IMR-90 (cell line): ENCODE results near the gene ALOXE3. TPM values are rescaled to one million over a fixed set of nuclear protein-coding genes. Genes with fewer than 3 reads are reported as not detected.

Source experiments
- ATAC-seq: fragments of 200-7000 bp; cut with Tn5 transposase; 2 replicates; pipeline ENCODE4 v1.9.1; 2020; ENCODE audit warnings: low read depth, mild to moderate bottlenecking, moderate library complexity
- BruUV-seq: library from RNA; stranded (reverse); fragments of 400-500 nt; replicated peaks from 2 replicates; lab custom pipeline; 2021; lab: Mats Ljungman, UMichigan
- CTCF ChIA-PET: fragments of 300-600 bp; formaldehyde crosslinking; extraction: SDS; loops from one replicate; lab custom pipeline; 2021; ENCODE audit warnings: antibody characterized with exemption; lab: Yijun Ruan, JAX
- POLR2A ChIA-PET: fragments of 300-600 bp; sonication (Branson Sonifier 250); formaldehyde crosslinking; loops from one replicate; lab custom pipeline; 2022; ENCODE audit warnings: antibody characterized with exemption; ENCODE audit not compliant: unreplicated experiment; lab: Charles Lee
- DNase-seq: peaks from one replicate; pipeline ENCODE4 v3.0.0; 2013
- H2AFZ ChIP-seq: replicated peaks from 2 replicates; pipeline ENCODE3; 2013; ENCODE audit warnings: low read length, mild to moderate bottlenecking; ENCODE audit not compliant: poor library complexity
- H2AK5ac ChIP-seq: 2 replicates; pipeline ENCODE4 v1.6.1; 2013; ENCODE audit warnings: low read depth, low read length, inconsistent platforms
- H2AK9ac ChIP-seq: replicated peaks from 2 replicates; pipeline ENCODE3; 2013; ENCODE audit warnings: mild to moderate bottlenecking, low read depth, low read length, moderate library complexity; ENCODE audit not compliant: poor library complexity
- H2BK120ac ChIP-seq: 2 replicates; pipeline ENCODE4 v1.6.1; 2013; ENCODE audit warnings: low read depth, low read length, inconsistent platforms
- H2BK15ac ChIP-seq: 3 replicates; pipeline ENCODE4 v1.6.1; 2013; ENCODE audit warnings: low read depth, low read length, inconsistent platforms
- H2BK20ac ChIP-seq: 2 replicates; pipeline ENCODE4 v1.6.1; 2013; ENCODE audit warnings: low read depth, mild to moderate bottlenecking, inconsistent platforms, low read length, moderate library complexity
- H2BK5ac ChIP-seq: 2 replicates; pipeline ENCODE4 v1.6.1; 2013; ENCODE audit warnings: mild to moderate bottlenecking, low read depth, low read length, inconsistent platforms; ENCODE audit not compliant: poor library complexity, severe bottlenecking
- H3K14ac ChIP-seq: replicated peaks from 2 replicates; pipeline ENCODE4 v1.6.1; 2013; ENCODE audit warnings: low read depth, low read length, inconsistent platforms
- H3K18ac ChIP-seq: 2 replicates; pipeline ENCODE4 v1.6.1; 2013; ENCODE audit warnings: low read depth, low read length, control low read depth
- H3K23ac ChIP-seq: 2 replicates; pipeline ENCODE4 v1.6.1; 2013; ENCODE audit warnings: low read depth, low read length, inconsistent platforms
- H3K27ac ChIP-seq: 2 replicates; pipeline ENCODE4 v1.5.1; 2013; ENCODE audit warnings: mild to moderate bottlenecking, control low read depth, low read length; ENCODE audit not compliant: insufficient read depth
- H3K27me3 ChIP-seq: 2 replicates; pipeline ENCODE4 v1.6.1; 2013; ENCODE audit warnings: low read length; ENCODE audit not compliant: control insufficient read depth, insufficient read depth
- H3K36me3 ChIP-seq: 2 replicates; pipeline ENCODE4 v1.6.1; 2013; ENCODE audit warnings: low read length, mixed read lengths; ENCODE audit not compliant: control insufficient read depth, insufficient read depth
- H3K4ac ChIP-seq: 2 replicates; pipeline ENCODE4 v1.6.1; 2013; ENCODE audit warnings: low read depth, low read length, inconsistent platforms
- H3K4me1 ChIP-seq: 2 replicates; pipeline ENCODE4 v1.6.1; 2013; ENCODE audit warnings: low read length, mixed read lengths; ENCODE audit not compliant: control insufficient read depth, insufficient read depth
- H3K4me2 ChIP-seq: 2 replicates; pipeline ENCODE4 v1.6.1; 2013; ENCODE audit warnings: low read depth, mild to moderate bottlenecking, control low read depth, low read length, moderate library complexity
- H3K4me3 ChIP-seq: 2 replicates; pipeline ENCODE4 v1.5.1; 2013; ENCODE audit warnings: low read depth, mild to moderate bottlenecking, control low read depth, low read length, moderate library complexity; ENCODE audit not compliant: insufficient read depth
- H3K56ac ChIP-seq: 2 replicates; pipeline ENCODE4 v1.6.1; 2013; ENCODE audit warnings: low read length, inconsistent platforms; ENCODE audit not compliant: insufficient read depth; ENCODE audit errors: extremely low read depth
- H3K79me1 ChIP-seq, 2 experiments: 2 replicates each; pipeline ENCODE4 v1.6.1; 2013; ENCODE audit warnings: low read length in 2 of 2, inconsistent platforms in 1 of 2, low read depth in 1 of 2
- H3K9ac ChIP-seq: 2 replicates; pipeline ENCODE4 v1.6.1; 2013; ENCODE audit warnings: low read depth, low read length, control low read depth
- H3K9me1 ChIP-seq: 2 replicates; pipeline ENCODE4 v1.6.1; 2013; ENCODE audit warnings: low read length, inconsistent platforms; ENCODE audit not compliant: insufficient read depth
- H3K9me3 ChIP-seq: 2 replicates; pipeline ENCODE4 v1.6.1; 2013; ENCODE audit warnings: low read length; ENCODE audit not compliant: control insufficient read depth, insufficient read depth
- H4K20me1 ChIP-seq: 2 replicates; pipeline ENCODE4 v1.6.1; 2013; ENCODE audit warnings: low read length, inconsistent platforms; ENCODE audit not compliant: insufficient read depth
- H4K5ac ChIP-seq: 2 replicates; pipeline ENCODE4 v1.6.1; 2013; ENCODE audit warnings: mild to moderate bottlenecking, low read depth, low read length, control low read depth
- H4K8ac ChIP-seq, 2 experiments: 2 replicates each; pipeline ENCODE4 v1.6.1; 2013; ENCODE audit warnings: low read depth in 2 of 2, low read length in 2 of 2, control low read depth in 1 of 2, inconsistent platforms in 1 of 2
- H4K91ac ChIP-seq: 2 replicates; pipeline ENCODE4 v1.6.1; 2013; ENCODE audit warnings: low read depth, low read length, inconsistent platforms; ENCODE audit not compliant: insufficient read depth
- CTCF ChIP-seq: conservative IDR thresholded peaks from 2 replicates; pipeline ENCODE4 v1.5.1; 2012; ENCODE audit warnings: mild to moderate bottlenecking, low read depth, low read length, improper control_type of control experiment
- FOS ChIP-seq: fragments of 150-350 bp; IDR thresholded peaks from 2 replicates; pipeline ENCODE4 v1.6.1; 2016; ENCODE audit warnings: low read depth, low read length
- MAZ ChIP-seq: IDR thresholded peaks from 2 replicates; pipeline ENCODE4 v1.6.1; 2012; ENCODE audit warnings: low read depth, mild to moderate bottlenecking, low read length, improper control_type of control experiment, moderate library complexity, borderline replicate concordance
- NFE2L2 ChIP-seq: fragments of 150-350 bp; IDR thresholded peaks from 2 replicates; pipeline ENCODE4 v1.6.1; 2016; ENCODE audit warnings: low read depth, mild to moderate bottlenecking, low read length
- POLR2A ChIP-seq: IDR thresholded peaks from 2 replicates; pipeline ENCODE4 v1.6.1; 2012; ENCODE audit warnings: mild to moderate bottlenecking, low read depth, low read length
- RAD21 ChIP-seq: IDR thresholded peaks from 2 replicates; pipeline ENCODE4 v1.6.1; 2012; ENCODE audit warnings: low read length, improper control_type of control experiment
- RCOR1 ChIP-seq: IDR thresholded peaks from 2 replicates; pipeline ENCODE4 v1.6.1; 2012; ENCODE audit warnings: mild to moderate bottlenecking, low read length, improper control_type of control experiment; ENCODE audit not compliant: insufficient replicate concordance
- SMC3 ChIP-seq: fragments of 150-350 bp; IDR thresholded peaks from 2 replicates; pipeline ENCODE4 v1.6.1; 2016; ENCODE audit warnings: low read depth, mild to moderate bottlenecking, antibody characterized with exemption, low read length, moderate library complexity
- WGBS, 2 experiments: methylation state at CpG; one replicate each; pipeline versions ENCODE4 v1.1.5 to v1.1.7; 2013; ENCODE audit warnings: missing lambda C conversion rate in 2 of 2; ENCODE audit not compliant: insufficient read length in 1 of 2; ENCODE audit errors: extremely low coverage in 2 of 2; 5-methylcytosine and 5-hydroxymethylcytosine counted together
- dilution Hi-C: fragments of 300-500 bp; cut with HindIII; formaldehyde crosslinking; loops from one replicate; pipeline ENCODE4 v1.14.3; 2018; ENCODE audit warnings: low sequenced_read_pairs; ENCODE audit not compliant: unreplicated experiment
- in situ Hi-C: fragments of 300-500 bp; cut with MboI; formaldehyde crosslinking; loops from 3 replicates; pipeline ENCODE4 v1.14.3; 2019; ENCODE audit warnings: low sequenced_read_pairs, inconsistent platforms, mixed read lengths
- intact Hi-C: fragments of 100-400 bp; cut with micrococcal nuclease; formaldehyde crosslinking; loops from 2 replicates; pipeline ENCODE4 v1.10.0; 2022
- polyA plus RNA-seq, 3 experiments: library from polyadenylated mRNA; depleted of rRNA; stranded (reverse); fragments of >200 nt; gene quantifications; 2 replicates each; pipeline ENCODE4 v1.2.3, GENCODE V29; 2012; ENCODE audit warnings: low replicate concordance in 1 of 3
- total RNA-seq: library from RNA; depleted of rRNA; stranded (reverse); fragments of >200 nt; gene quantifications from 2 replicates; pipeline ENCODE4 v1.2.3, GENCODE V29; 2012

ALOXE3 gene
- total and polyA plus RNA-seq, 2 of the 4 experiments (the other 2 are of a cell fraction), result under 0.01 to 0.26 TPM

- peak; percentile 33 for DNase-seq
- no peak overlapping the region for H3K9ac ChIP-seq
- intact Hi-C loops, result loop anchor here (1.0 to 5.0 kb wide), 2 partner anchors 39 to 78 kb away; partner anchors contain the start of gene ALOXE3
Observed at GRCh38 chr17:8079291-8080207, 38.8 kb downstream of the ALOXE3 start.

More at GRCh38 chr17:8079291-8080207, 38.8 kb downstream of the ALOXE3 start:
- Histone ChIP-seq H3K4me2 (peak overlapping the region; percentile 98), H3K23ac (no peak overlapping the region), H2AK5ac (no peak overlapping the region), H4K8ac (no peak overlapping the region), H3K9me3 (no peaks in the 10 kb centered on the region), H2AK9ac (no peak overlapping the region), H3K4me3 (peak overlapping the region; percentile 48), H3K18ac (no peak overlapping the region), H3K14ac (no peak overlapping the region), H2AFZ (peak overlapping the region; percentile 92), H3K4me1 (0 out of 2 replicates have a peak, but pooled peaks cover 1% of the 10 kb centered on the region), H4K5ac (no peak overlapping the region), H2BK15ac (no peak overlapping the region), H4K20me1 (no peaks in the 10 kb centered on the region), H2BK20ac (no peak overlapping the region), H3K56ac (no peak overlapping the region), H3K4ac (no peak overlapping the region), H2BK5ac (no peak overlapping the region), H3K27me3 (peaks cover 64% of the 10 kb centered on the region), H4K91ac (no peak overlapping the region), H3K27ac (no peak overlapping the region), H2BK120ac (no peak overlapping the region), H3K36me3 (no peaks in the 10 kb centered on the region), H3K79me1 (no peaks in the 10 kb centered on the region), H3K9me1 (no peaks in the 10 kb centered on the region)
- ChIA-PET POLR2A (no interaction called here), CTCF (interaction anchor here (1.0 kb wide), 1 partner anchor 40 kb away, joined by 3 read pairs; no protein-coding TSS in a partner anchor)
- WGBS, 2 experiments, result 2% methylated on average over 42 of the region's 87 CpGs; no CpG with 5 or more reads in 1 of the 2 experiments
- in situ Hi-C loops (loop anchor here (25.0 kb wide), 2 partner anchors 233 to 683 kb away; partner anchors contain the start of genes ARHGEF15 and SPDYE4), dilution Hi-C loops (no loop called here)
- TF ChIP-seq CTCF, result peak; percentile 77
- TF ChIP-seq RAD21, result peak; percentile 63
- no peak for TF ChIP-seq RCOR1
- TF ChIP-seq POLR2A, result no peak
- peak; percentile 47 for TF ChIP-seq SMC3
- no peak for TF ChIP-seq FOS
- TF ChIP-seq MAZ, result peak; percentile 65; the same call in 1 of the 2 replicates
- no peak for TF ChIP-seq NFE2L2
- ATAC-seq, result peak; percentile 98
- no TSS peak for BruUV-seq
